Measurements from ENCODE around the gene DYNC1LI2.

- TF ChIP-seq POLR2A (IDR thresholded peaks at IDR 0.05) (no peak), POLR2AphosphoS5 (IDR thresholded peaks at IDR 0.05; ENCODE audit: insufficient read depth in 1 of 2, low read depth in 1 of 2) (no peak), CTCF (IDR thresholded peaks at IDR 0.05) (no peak)
Measured at GRCh38 chr16:66731101-66731500, 20.3 kb downstream of the DYNC1LI2 start.

All from vagina (tissue), 2 donors.